Measurements from ENCODE around the gene STK24. TPM values are rescaled to one million over a fixed set of nuclear protein-coding genes. Genes with fewer than 3 reads are reported as not detected.
A peak's percentile ranks its signal among the peaks of the same experiment; 100 is the strongest.

Gene STK24
- total and polyA plus RNA-seq, 10 of the 15 experiments (the other 5 are each of a cell fraction or from before 2014, with no cell fraction given) = 7.5 to 115 (median 52.9) TPM

- H4K20me1 ChIP-seq (ENCODE audit: control insufficient read depth, insufficient read depth) = peaks cover 5% of the 10 kb centered on the region
- intact Hi-C loops (cut with micrococcal nuclease; ENCODE audit: unreplicated experiment) (loop anchor here (2.0 kb wide), 1 partner anchor 28 kb away; no protein-coding TSS in a partner anchor), in situ Hi-C loops (cut with MboI) (no loop called here)
- peaks cover 92% of the 10 kb centered on the region for H3K79me2 ChIP-seq (ENCODE audit: control insufficient read depth, insufficient read depth, low read length)
- H3K27ac ChIP-seq (ENCODE audit: control insufficient read depth, insufficient read depth) = peak overlapping the region; percentile 82
- FAIRE-seq (no peak), ATAC-seq (peak; percentile 58), DNase-seq (ENCODE audit: low read depth, low spot score) (no peak)
- ChIA-PET CTCF (interaction anchor here (0.7 to 3.0 kb wide), 5 partner anchors 10 to 111 kb away, joined by 3 to 7 read pairs (median 4); no protein-coding TSS in a partner anchor), POLR2A (interaction anchor here (1.2 to 2.1 kb wide), 3 partner anchors 10 to 38 kb away, joined by 3 to 6 read pairs (median 4); no protein-coding TSS in a partner anchor), SMC1A (ENCODE audit: uncharacterized antibody, unreplicated experiment) (interaction anchor here (0.7 to 2.6 kb wide), 11 partner anchors 12 to 44 kb away, joined by 3 to 11 read pairs (median 4); no protein-coding TSS in a partner anchor), RAD21 (ENCODE audit: unreplicated experiment) (interaction anchor here (1.0 kb wide), 1 partner anchor 66 kb away, joined by 3 read pairs; no protein-coding TSS in a partner anchor)
- no peaks in the 10 kb centered on the region for H3K27me3 ChIP-seq (replicated peaks in 1 of 2; ENCODE audit: control insufficient read depth in 2 of 2, insufficient read depth in 2 of 2, low read length in 1 of 2)
- peak overlapping the region; percentile 100 for H3K4me2 ChIP-seq (ENCODE audit: control insufficient read depth, insufficient read depth)
- no peak overlapping the region for H2AFZ ChIP-seq (ENCODE audit: control insufficient read depth, low read depth, low read length)
- H3K9me3 ChIP-seq (replicated peaks; ENCODE audit: control insufficient read depth, insufficient read depth, low read length) = no peaks in the 10 kb centered on the region
- peaks cover 3 to 6% of the 10 kb centered on the region in 2 experiments; a peak in 3 of 4 replicates for H3K36me3 ChIP-seq (ENCODE audit: control insufficient read depth in 2 of 2, insufficient read depth in 2 of 2, low read length in 1 of 2)
- H3K4me1 ChIP-seq (ENCODE audit: control insufficient read depth, insufficient read depth, low read length) = peaks cover 59% of the 10 kb centered on the region
- TF ChIP-seq IKZF2 (IDR thresholded peaks at IDR 0.05) (0 out of 4 replicates have a peak, but pooled peaks of 1 of the 2 experiments have one; percentile 11), BRCA1 (IDR thresholded peaks at IDR 0.05; ENCODE audit: low read depth, low read length) (no peak), ZSCAN29 (IDR thresholded peaks at IDR 0.05) (no peak), RUNX3 (IDR thresholded peaks at IDR 0.05; ENCODE audit: low read length) (no peak; the same call in 1 of the 2 replicates), SMARCA5 (IDR thresholded peaks at IDR 0.05) (no peak), EED (IDR thresholded peaks at IDR 0.05; ENCODE audit: low read depth) (0 out of 2 replicates have a peak, but pooled peaks have one; percentile 12), POU2F2 (IDR thresholded peaks at IDR 0.05; ENCODE audit: borderline replicate concordance, low read depth, low read length) (peak; percentile 51; the same call in 1 of the 3 replicates), ZBTB4 (CRISPR knock-in tag; IDR thresholded peaks at IDR 0.05) (no peak), EP300 (IDR thresholded peaks at IDR 0.05; ENCODE audit: borderline replicate concordance in 1 of 2, control insufficient read depth in 1 of 2, low read depth in 2 of 2, low read length in 2 of 2) (no peak)
- WGBS (ENCODE audit: insufficient coverage, insufficient replicate concordance, low lambda C conversion rate, missing lambda C conversion rate) = 27% methylated on average over 23 of the region's 23 CpGs
- H3K4me3 ChIP-seq = peak overlapping the region; percentile 63
- no TSS peak for BruUV-seq (replicated peaks)
- H3K9ac ChIP-seq (ENCODE audit: control insufficient read depth, insufficient read depth, low read length) = peak overlapping the region; percentile 60
Observed at GRCh38 chr13:98542568-98543377, 34.1 kb downstream of the STK24 start.
